GM12878 (cell line): ENCODE results near the gene C6orf120. TPM values are rescaled to one million over a fixed set of nuclear protein-coding genes. Genes with fewer than 3 reads are reported as not detected.
A peak's percentile ranks its signal among the peaks of the same experiment; 100 is the strongest.

Source experiments
- ATAC-seq: fragments of 200-7000 bp; cut with Tn5 transposase; 3 replicates; pipeline ENCODE4 v1.9.1; 2020; ENCODE audit warnings: mild to moderate bottlenecking, moderate library complexity
- BruUV-seq: library from RNA; stranded (reverse); fragments of 400-500 nt; replicated peaks from 2 replicates; lab custom pipeline; 2021; lab: Mats Ljungman, UMichigan
- CTCF ChIA-PET: fragments of 300-600 bp; sonication (Branson Sonifier 250); formaldehyde crosslinking; extraction: SDS; loops from one replicate; lab custom pipeline; 2021; ENCODE audit warnings: inconsistent platforms; lab: Yijun Ruan, JAX
- POLR2A ChIA-PET: fragments of 350-600 bp; formaldehyde crosslinking; extraction: SDS; loops from one replicate; lab custom pipeline; 2021; ENCODE audit warnings: inconsistent platforms; lab: Charles Lee
- RAD21 ChIA-PET: fragments of 300-600 bp; sonication (Branson Sonifier 250); formaldehyde crosslinking; loops from one replicate; lab custom pipeline; 2023; ENCODE audit warnings: antibody characterized with exemption; ENCODE audit not compliant: unreplicated experiment; lab: Charles Lee
- SMC1A ChIA-PET: fragments of 300-600 bp; sonication (Branson Sonifier 250); formaldehyde crosslinking; loops from one replicate; lab custom pipeline; 2023; ENCODE audit not compliant: unreplicated experiment, uncharacterized antibody; lab: Charles Lee
- DNase-seq: peaks from one replicate; pipeline ENCODE4 v3.0.0-alpha.2; 2011; ENCODE audit warnings: low read depth, low spot score
- FAIRE-seq: peaks from 3 replicates; lab custom pipeline; 2011; peaks lifted over from hg19 to GRCh38; lab: Jason Lieb, UNC
- H2AFZ ChIP-seq: 2 replicates; pipeline ENCODE4 v1.6.0; 2011; ENCODE audit warnings: low read depth, low read length, control low read depth; ENCODE audit not compliant: control insufficient read depth
- H3K27ac ChIP-seq: 2 replicates; pipeline ENCODE4 v1.5.1; 2011; ENCODE audit warnings: control low read depth; ENCODE audit not compliant: control insufficient read depth, insufficient read depth
- H3K27me3 ChIP-seq, 2 experiments: replicated peaks in 1 of 2; 2 replicates each; pipeline versions ENCODE4 v1.6.0 to v1.6.1; 2011; ENCODE audit warnings: low read length in 1 of 2; ENCODE audit not compliant: control insufficient read depth in 2 of 2, insufficient read depth in 2 of 2
- H3K36me3 ChIP-seq, 2 experiments: 2 replicates each; pipeline ENCODE4 v1.5.1; 2011; ENCODE audit warnings: low read length in 1 of 2; ENCODE audit not compliant: control insufficient read depth in 2 of 2, insufficient read depth in 2 of 2
- H3K4me1 ChIP-seq: 2 replicates; pipeline ENCODE4 v1.6.1; 2011; ENCODE audit warnings: mild to moderate bottlenecking, low read length, moderate library complexity, mixed read lengths; ENCODE audit not compliant: control insufficient read depth, insufficient read depth
- H3K4me2 ChIP-seq: 2 replicates; pipeline ENCODE4 v1.6.0; 2011; ENCODE audit warnings: control low read depth; ENCODE audit not compliant: control insufficient read depth, insufficient read depth
- H3K4me3 ChIP-seq: fragments of 200-600 bp; sonication (generic); 2 replicates; pipeline ENCODE4 v1.5.1; 2016
- H3K79me2 ChIP-seq: 2 replicates; pipeline ENCODE4 v1.6.0; 2011; ENCODE audit warnings: low read length; ENCODE audit not compliant: control insufficient read depth, insufficient read depth
- H3K9ac ChIP-seq: 2 replicates; pipeline ENCODE4 v1.8.0; 2011; ENCODE audit warnings: low read length, control low read depth, mixed read lengths; ENCODE audit not compliant: control insufficient read depth, insufficient read depth
- H3K9me3 ChIP-seq: replicated peaks from 3 replicates; pipeline ENCODE4 v1.5.1; 2011; ENCODE audit warnings: mild to moderate bottlenecking, low read length; ENCODE audit not compliant: control insufficient read depth, insufficient read depth
- H4K20me1 ChIP-seq: 2 replicates; pipeline ENCODE4 v1.6.0; 2011; ENCODE audit not compliant: control insufficient read depth, insufficient read depth
- BMI1 ChIP-seq: fragments of 450-650 bp; IDR thresholded peaks from 2 replicates; pipeline ENCODE4 v1.6.1; 2016; ENCODE audit warnings: mild to moderate bottlenecking, moderate library complexity, borderline replicate concordance
- CBX3 ChIP-seq: fragments of 200-600 bp; sonication (generic); IDR thresholded peaks from 2 replicates; pipeline ENCODE4 v1.6.1; 2016; ENCODE audit warnings: low read depth, borderline replicate concordance
- GABPA ChIP-seq: IDR thresholded peaks from 2 replicates; pipeline ENCODE4 v1.6.1; 2014; ENCODE audit warnings: antibody characterized with exemption, low read depth, mild to moderate bottlenecking, inconsistent platforms
- GATAD2B ChIP-seq: fragments of 450-650 bp; conservative IDR thresholded peaks from 2 replicates; pipeline ENCODE4 v1.6.1; 2017; ENCODE audit warnings: low read depth, mild to moderate bottlenecking, moderate library complexity
- KLF5 ChIP-seq: fragments of 450-650 bp; IDR thresholded peaks from 2 replicates; pipeline ENCODE4 v1.6.1; 2014; ENCODE audit warnings: mild to moderate bottlenecking; ENCODE audit not compliant: partially characterized antibody
- PAX8 ChIP-seq: fragments of 450-650 bp; IDR thresholded peaks from 2 replicates; pipeline ENCODE4 v1.6.1; 2017; ENCODE audit warnings: mild to moderate bottlenecking, moderate library complexity
- PML ChIP-seq: IDR thresholded peaks from 2 replicates; pipeline ENCODE4 v1.6.1; 2012; ENCODE audit warnings: low read length, inconsistent platforms
- RAD51 ChIP-seq: fragments of 450-650 bp; IDR thresholded peaks from 2 replicates; pipeline ENCODE4 v1.6.1; 2016; ENCODE audit warnings: moderate library complexity, mild to moderate bottlenecking, inconsistent platforms
- RBBP5 ChIP-seq: fragments of 200-600 bp; sonication (generic); conservative IDR thresholded peaks from 2 replicates; pipeline ENCODE4 v1.6.1; 2016
- SIN3A ChIP-seq: IDR thresholded peaks from 2 replicates; pipeline ENCODE4 v1.6.1; 2012; ENCODE audit warnings: low read depth, low read length, improper control_type of control experiment
- SMAD1 ChIP-seq: fragments of 450-650 bp; IDR thresholded peaks from 2 replicates; pipeline ENCODE4 v1.6.1; 2018; ENCODE audit warnings: mild to moderate bottlenecking, low read depth; ENCODE audit not compliant: partially characterized antibody
- STAT3 ChIP-seq: IDR thresholded peaks from 2 replicates; pipeline ENCODE4 v1.6.1; 2011; ENCODE audit warnings: low read depth, low read length, improper control_type of control experiment
- ZNF24 ChIP-seq: fragments of 450-650 bp; IDR thresholded peaks from 2 replicates; pipeline ENCODE4 v1.6.1; 2017; ENCODE audit warnings: antibody characterized with exemption, mild to moderate bottlenecking
- WGBS: methylation state at CpG from one replicate; pipeline ENCODE4 v1.1.6; 2016; ENCODE audit warnings: low lambda C conversion rate; ENCODE audit not compliant: insufficient replicate concordance, insufficient coverage; ENCODE audit errors: missing lambda C conversion rate; 5-methylcytosine and 5-hydroxymethylcytosine counted together
- in situ Hi-C: fragments of 300-500 bp; cut with MboI; formaldehyde crosslinking; loops from 9 replicates; pipeline ENCODE4 v1.14.3; 2018; ENCODE audit warnings: mixed read lengths
- intact Hi-C: fragments of 100-400 bp; cut with micrococcal nuclease; formaldehyde crosslinking; loops from one replicate; pipeline ENCODE4 v1.14.2; 2022; ENCODE audit not compliant: unreplicated experiment
- polyA plus RNA-seq, 11 experiments: library from polyadenylated mRNA; depleted of rRNA in 4 of 11; unstranded in 6 of 11; stranded (reverse) in 5 of 11; fragments of >200 nt; fragmentation: Nextera tagmentation in 4 of 11; fragmentation: Illumina TruSeq in 1 of 11; extraction: Ambion mirVana in 4 of 11; extraction: Trizol in 1 of 11; gene quantifications; 1 replicate in 1 of 11; 2 replicates in 10 of 11; pipeline versions ENCODE4 v1.2.1 to v1.2.3, GENCODE V29; 2011 to 2016; ENCODE audit warnings: inconsistent platforms in 2 of 11, missing spikeins in 2 of 11, low read depth in 1 of 11
- total RNA-seq, 4 experiments: library from RNA; depleted of rRNA in 3 of 4; stranded (reverse); fragments of >200 nt in 3 of 4; fragmentation: Illumina TruSeq in 1 of 4; extraction: Trizol in 1 of 4; gene quantifications; 2 replicates each; pipeline versions ENCODE4 v1.2.1 to v1.2.3, GENCODE V29; 2013 to 2021
- TF ChIP-seq, protein P1 (sequence below): IDR thresholded peaks from 2 replicates; pipeline ENCODE4 v1.6.1; 2011; ENCODE audit warnings: borderline replicate concordance, low read depth, mild to moderate bottlenecking, moderate library complexity, mixed read lengths, low read length; ENCODE audit not compliant: insufficient read depth; ENCODE audit errors: extremely low read length
- TF ChIP-seq, protein P2 (sequence below): fragments of 450-650 bp; IDR thresholded peaks from 2 replicates; pipeline ENCODE4 v1.6.1; 2016; ENCODE audit warnings: mild to moderate bottlenecking
- TF ChIP-seq, protein P3 (sequence below): fragments of 450-650 bp; IDR thresholded peaks from 2 replicates; pipeline ENCODE4 v1.6.1; 2017; ENCODE audit warnings: mild to moderate bottlenecking, moderate library complexity
- TF ChIP-seq, protein P4 (sequence below), 3 experiments: IDR thresholded peaks in 2 of 3; conservative IDR thresholded peaks in 1 of 3; 2 replicates each; pipeline ENCODE4 v1.5.1; 2011; ENCODE audit warnings: low read depth in 3 of 3, low read length in 3 of 3, mild to moderate bottlenecking in 3 of 3, control low read depth in 2 of 3, moderate library complexity in 2 of 3, inconsistent platforms in 1 of 3, mixed read lengths in 1 of 3; ENCODE audit not compliant: control insufficient read depth in 2 of 3, insufficient read depth in 1 of 3; ENCODE audit errors: extremely low read depth in 1 of 3

Gene C6orf120
- total and polyA plus RNA-seq, 10 of the 15 experiments (the other 5 are each of a cell fraction or from before 2014, with no cell fraction given) = 3.6 to 23.9 (median 18.2) TPM

DNA sequence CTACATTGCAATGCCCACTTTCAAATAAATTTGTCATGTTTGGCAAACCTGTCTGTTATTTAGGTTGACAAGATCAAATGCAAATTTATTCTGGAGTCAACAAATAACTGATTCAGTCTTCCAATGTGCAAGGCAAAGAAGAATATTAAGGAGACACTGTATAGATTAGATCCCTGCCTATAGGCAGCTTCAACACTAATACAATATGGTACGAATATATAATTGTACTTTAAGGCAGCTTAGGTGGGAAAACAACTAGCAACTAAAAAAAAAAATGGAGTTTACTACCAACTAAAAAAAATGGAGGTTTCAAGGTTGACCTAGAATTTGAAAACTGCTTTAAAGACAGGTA, 24.1 kb downstream of the C6orf120 start:
- Histone ChIP-seq H3K27ac (no peak overlapping the region), H3K27me3 (no peaks in the 10 kb centered on the region), H3K9me3 (no peaks in the 10 kb centered on the region), H3K4me3 (no peak overlapping the region), H3K4me2 (no peak overlapping the region), H3K36me3 (no peaks in the 10 kb centered on the region), H2AFZ (no peak overlapping the region), H3K79me2 (peaks cover 21% of the 10 kb centered on the region), H4K20me1 (no peaks in the 10 kb centered on the region), H3K9ac (no peak overlapping the region), H3K4me1 (peaks cover 5% of the 10 kb centered on the region)
- ATAC-seq (no peak), DNase-seq (no peak), FAIRE-seq (no peak)
- BruUV-seq = TSS peak; percentile 72
- SMC1A ChIA-PET = interaction anchor here (1.0 to 1.6 kb wide), 2 partner anchors 24 to 28 kb away, joined by 3 to 4 read pairs; no protein-coding TSS in a partner anchor
- POLR2A ChIA-PET = interaction anchor here (1.3 kb wide), 1 partner anchor 15 kb away, joined by 3 read pairs; no protein-coding TSS in a partner anchor
- in situ Hi-C loops = no loop called here
- RAD21 ChIA-PET = interaction anchor here (1.1 kb wide), 1 partner anchor 21 kb away, joined by 3 read pairs; no protein-coding TSS in a partner anchor
- CTCF ChIA-PET = interaction anchor here (1.4 kb wide), 1 partner anchor 17 kb away, joined by 3 read pairs; no protein-coding TSS in a partner anchor
- intact Hi-C loops = loop anchor here (10.0 kb wide), 1 partner anchor 579 kb away; the partner anchor contains the start of gene FAM120B
- 100% methylated on average over 1 of the region's 1 CpG for whole genome bisulfite sequencing
- TF ChIP-seq GABPA = no peak
- no peak for TF ChIP-seq RAD51
- TF ChIP-seq RBBP5 = no peak
- no peak for TF ChIP-seq BMI1
- TF ChIP-seq, protein P1, sequence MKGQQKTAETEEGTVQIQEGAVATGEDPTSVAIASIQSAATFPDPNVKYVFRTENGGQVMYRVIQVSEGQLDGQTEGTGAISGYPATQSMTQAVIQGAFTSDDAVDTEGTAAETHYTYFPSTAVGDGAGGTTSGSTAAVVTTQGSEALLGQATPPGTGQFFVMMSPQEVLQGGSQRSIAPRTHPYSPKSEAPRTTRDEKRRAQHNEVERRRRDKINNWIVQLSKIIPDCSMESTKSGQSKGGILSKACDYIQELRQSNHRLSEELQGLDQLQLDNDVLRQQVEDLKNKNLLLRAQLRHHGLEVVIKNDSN = no peak
- no peak for TF ChIP-seq SMAD1
- TF ChIP-seq, protein P2, sequence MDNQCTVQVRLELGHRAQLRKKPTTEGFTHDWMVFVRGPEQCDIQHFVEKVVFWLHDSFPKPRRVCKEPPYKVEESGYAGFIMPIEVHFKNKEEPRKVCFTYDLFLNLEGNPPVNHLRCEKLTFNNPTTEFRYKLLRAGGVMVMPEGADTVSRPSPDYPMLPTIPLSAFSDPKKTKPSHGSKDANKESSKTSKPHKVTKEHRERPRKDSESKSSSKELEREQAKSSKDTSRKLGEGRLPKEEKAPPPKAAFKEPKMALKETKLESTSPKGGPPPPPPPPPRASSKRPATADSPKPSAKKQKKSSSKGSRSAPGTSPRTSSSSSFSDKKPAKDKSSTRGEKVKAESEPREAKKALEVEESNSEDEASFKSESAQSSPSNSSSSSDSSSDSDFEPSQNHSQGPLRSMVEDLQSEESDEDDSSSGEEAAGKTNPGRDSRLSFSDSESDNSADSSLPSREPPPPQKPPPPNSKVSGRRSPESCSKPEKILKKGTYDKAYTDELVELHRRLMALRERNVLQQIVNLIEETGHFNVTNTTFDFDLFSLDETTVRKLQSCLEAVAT = no peak
- TF ChIP-seq KLF5 = no peak
- TF ChIP-seq PAX8 = no peak
- TF ChIP-seq, protein P3, sequence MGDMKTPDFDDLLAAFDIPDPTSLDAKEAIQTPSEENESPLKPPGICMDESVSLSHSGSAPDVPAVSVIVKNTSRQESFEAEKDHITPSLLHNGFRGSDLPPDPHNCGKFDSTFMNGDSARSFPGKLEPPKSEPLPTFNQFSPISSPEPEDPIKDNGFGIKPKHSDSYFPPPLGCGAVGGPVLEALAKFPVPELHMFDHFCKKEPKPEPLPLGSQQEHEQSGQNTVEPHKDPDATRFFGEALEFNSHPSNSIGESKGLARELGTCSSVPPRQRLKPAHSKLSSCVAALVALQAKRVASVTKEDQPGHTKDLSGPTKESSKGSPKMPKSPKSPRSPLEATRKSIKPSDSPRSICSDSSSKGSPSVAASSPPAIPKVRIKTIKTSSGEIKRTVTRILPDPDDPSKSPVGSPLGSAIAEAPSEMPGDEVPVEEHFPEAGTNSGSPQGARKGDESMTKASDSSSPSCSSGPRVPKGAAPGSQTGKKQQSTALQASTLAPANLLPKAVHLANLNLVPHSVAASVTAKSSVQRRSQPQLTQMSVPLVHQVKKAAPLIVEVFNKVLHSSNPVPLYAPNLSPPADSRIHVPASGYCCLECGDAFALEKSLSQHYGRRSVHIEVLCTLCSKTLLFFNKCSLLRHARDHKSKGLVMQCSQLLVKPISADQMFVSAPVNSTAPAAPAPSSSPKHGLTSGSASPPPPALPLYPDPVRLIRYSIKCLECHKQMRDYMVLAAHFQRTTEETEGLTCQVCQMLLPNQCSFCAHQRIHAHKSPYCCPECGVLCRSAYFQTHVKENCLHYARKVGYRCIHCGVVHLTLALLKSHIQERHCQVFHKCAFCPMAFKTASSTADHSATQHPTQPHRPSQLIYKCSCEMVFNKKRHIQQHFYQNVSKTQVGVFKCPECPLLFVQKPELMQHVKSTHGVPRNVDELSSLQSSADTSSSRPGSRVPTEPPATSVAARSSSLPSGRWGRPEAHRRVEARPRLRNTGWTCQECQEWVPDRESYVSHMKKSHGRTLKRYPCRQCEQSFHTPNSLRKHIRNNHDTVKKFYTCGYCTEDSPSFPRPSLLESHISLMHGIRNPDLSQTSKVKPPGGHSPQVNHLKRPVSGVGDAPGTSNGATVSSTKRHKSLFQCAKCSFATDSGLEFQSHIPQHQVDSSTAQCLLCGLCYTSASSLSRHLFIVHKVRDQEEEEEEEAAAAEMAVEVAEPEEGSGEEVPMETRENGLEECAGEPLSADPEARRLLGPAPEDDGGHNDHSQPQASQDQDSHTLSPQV = no peak
- TF ChIP-seq, protein P4, sequence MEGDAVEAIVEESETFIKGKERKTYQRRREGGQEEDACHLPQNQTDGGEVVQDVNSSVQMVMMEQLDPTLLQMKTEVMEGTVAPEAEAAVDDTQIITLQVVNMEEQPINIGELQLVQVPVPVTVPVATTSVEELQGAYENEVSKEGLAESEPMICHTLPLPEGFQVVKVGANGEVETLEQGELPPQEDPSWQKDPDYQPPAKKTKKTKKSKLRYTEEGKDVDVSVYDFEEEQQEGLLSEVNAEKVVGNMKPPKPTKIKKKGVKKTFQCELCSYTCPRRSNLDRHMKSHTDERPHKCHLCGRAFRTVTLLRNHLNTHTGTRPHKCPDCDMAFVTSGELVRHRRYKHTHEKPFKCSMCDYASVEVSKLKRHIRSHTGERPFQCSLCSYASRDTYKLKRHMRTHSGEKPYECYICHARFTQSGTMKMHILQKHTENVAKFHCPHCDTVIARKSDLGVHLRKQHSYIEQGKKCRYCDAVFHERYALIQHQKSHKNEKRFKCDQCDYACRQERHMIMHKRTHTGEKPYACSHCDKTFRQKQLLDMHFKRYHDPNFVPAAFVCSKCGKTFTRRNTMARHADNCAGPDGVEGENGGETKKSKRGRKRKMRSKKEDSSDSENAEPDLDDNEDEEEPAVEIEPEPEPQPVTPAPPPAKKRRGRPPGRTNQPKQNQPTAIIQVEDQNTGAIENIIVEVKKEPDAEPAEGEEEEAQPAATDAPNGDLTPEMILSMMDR (IDR thresholded peaks at IDR 0.05 in 2 of 3, conservative IDR thresholded peaks at IDR 0.05 in 1 of 3; ENCODE audit: control insufficient read depth in 2 of 3, extremely low read depth in 1 of 3, insufficient read depth in 1 of 3, low read depth in 3 of 3, low read length in 3 of 3) = no peak
- TF ChIP-seq CBX3 = no peak
- TF ChIP-seq SIN3A = no peak
- TF ChIP-seq ZNF24 = no peak
- TF ChIP-seq GATAD2B = no peak
- no peak for TF ChIP-seq STAT3
- TF ChIP-seq PML = no peak
